KOPT-K1 (cell line): Measurements from ENCODE around the gene GPR39.
"Not testable (repeated sequence)": the region's sequence is repeated elsewhere in the genome, so short reads cannot be mapped to it uniquely, and the experiment has no call there.

ENCODE experiments used
- H3K27ac ChIP-seq: fragments of 200-600 bp; sonication (generic); 2 replicates; pipeline ENCODE4 v1.5.1; 2016; ENCODE audit warnings: antibody characterized with exemption, mild to moderate bottlenecking, low read depth, low read length; ENCODE audit not compliant: poor library complexity, severe bottlenecking
- H3K36me3 ChIP-seq: fragments of 200-600 bp; sonication (generic); 2 replicates; pipeline ENCODE4 v1.5.1; 2017; ENCODE audit warnings: antibody characterized with exemption, mild to moderate bottlenecking, low read length, moderate library complexity; ENCODE audit not compliant: insufficient read depth
- H3K9me3 ChIP-seq: fragments of 200-600 bp; sonication (generic); 2 replicates; pipeline ENCODE4 v1.5.1; 2017; ENCODE audit warnings: antibody characterized with exemption, low read length, mild to moderate bottlenecking; ENCODE audit not compliant: insufficient read depth, poor library complexity, severe bottlenecking

The GPR39 gene

DNA sequence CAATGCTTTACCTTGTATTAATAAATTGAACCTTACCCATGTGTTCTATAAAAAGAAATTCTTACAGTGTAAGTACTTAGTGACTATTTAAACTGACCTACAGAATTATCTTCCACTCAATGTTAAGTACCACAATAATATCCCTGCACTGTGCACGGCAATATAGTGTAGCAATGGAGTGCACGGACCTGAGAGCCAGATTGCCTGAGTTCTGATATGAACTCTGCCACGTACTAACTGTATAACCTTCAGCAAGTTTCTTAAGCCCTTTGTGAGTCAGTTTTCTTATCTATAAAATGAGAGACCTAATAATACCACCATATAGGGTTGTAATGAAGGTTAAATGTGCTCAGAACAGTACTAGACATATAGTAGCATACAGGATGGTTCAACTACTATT is 66.2 kb downstream of the GPR39 start:
- Histone ChIP-seq H3K36me3 (no peaks in the 10 kb centered on the region), H3K27ac (no peak overlapping the region), H3K9me3 (no peaks in the 10 kb centered on the region)

DNA sequence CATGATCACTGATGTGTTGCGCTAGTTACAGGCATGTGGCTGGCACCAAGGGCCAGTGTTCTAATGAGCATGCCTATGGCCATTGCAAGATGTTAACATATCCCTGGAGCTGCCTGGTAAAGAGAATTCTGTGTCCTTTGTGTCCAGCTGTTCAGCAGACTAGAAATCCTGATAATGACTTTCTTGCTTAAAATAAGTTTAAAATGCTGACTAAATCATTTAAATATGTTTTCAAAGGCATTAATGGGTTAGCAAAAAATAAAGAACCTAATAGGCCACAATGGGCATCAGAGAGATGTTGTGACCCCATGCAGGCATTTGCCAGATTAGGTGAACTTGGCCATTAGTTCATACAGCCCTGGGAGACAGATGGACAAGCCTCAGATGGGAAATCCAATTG is 67.5 kb downstream of the GPR39 start:
- no peaks in the 10 kb centered on the region for H3K9me3 ChIP-seq
- H3K36me3 ChIP-seq = no peaks in the 10 kb centered on the region
- no peak overlapping the region for H3K27ac ChIP-seq

DNA sequence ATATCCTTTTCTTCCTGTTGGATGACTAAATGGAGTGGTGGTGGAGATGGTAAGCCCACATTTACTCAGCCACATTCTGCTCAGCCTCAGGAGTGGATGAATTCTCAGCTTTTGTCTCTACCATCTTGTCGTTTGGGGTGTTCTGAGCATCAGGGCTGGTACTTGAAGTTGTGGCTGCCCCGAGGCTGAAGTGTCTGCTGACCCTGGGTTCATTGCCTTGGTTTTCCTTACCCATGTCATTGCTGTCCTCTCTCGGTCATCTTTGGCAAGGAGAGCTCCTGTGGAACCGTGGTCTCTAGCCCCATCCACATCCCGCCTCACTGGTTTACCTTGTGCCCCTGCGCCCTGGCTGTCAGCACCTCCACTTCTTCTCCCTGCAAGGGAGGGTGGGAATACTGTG is 71.9 kb downstream of the GPR39 start:
- Histone ChIP-seq H3K36me3 (no peaks in the 10 kb centered on the region), H3K9me3 (no peaks in the 10 kb centered on the region), H3K27ac (no peak overlapping the region)

DNA sequence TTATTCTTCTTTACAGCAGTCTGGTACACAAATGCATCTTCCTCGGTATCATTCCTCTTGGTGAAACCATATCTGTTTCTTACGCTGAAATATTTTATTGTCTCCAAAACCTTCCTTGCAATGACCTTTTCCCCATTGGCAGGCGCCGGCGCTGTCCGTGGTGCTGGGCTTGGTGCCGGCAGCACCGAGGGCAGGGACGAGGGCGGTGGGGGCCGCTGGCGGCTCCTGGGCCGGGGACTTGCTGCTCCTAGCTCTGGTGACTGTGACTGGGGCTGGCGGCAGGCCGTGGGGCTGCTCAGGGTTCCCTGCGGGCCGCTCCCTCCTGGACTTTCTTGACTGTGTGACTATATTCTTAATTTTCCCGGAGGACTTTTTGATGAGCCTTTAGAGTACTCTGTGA is 72.5 kb downstream of the GPR39 start:
- Histone ChIP-seq H3K27ac (no peak overlapping the region), H3K9me3 (no peaks in the 10 kb centered on the region), H3K36me3 (no peaks in the 10 kb centered on the region)

DNA sequence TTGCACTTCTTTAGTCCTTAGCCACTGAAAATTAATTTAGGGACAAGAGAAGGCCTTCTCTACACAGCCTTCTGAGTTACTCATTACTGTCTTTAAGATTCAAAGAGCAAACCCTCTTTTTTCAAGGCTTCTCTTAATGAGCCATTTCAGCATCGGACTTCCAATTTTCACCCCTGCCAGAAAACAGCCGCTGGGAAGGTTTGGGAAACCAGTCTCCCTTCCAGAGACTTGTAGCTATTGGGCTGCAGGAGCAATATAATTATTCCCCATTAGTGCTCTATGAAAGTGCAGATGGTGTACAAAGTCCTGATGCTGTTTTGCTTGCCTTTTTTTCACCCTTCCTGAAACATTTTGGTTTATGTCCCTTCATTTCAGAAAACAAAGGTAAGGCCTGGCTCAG is 79.3 kb downstream of the GPR39 start:
- Histone ChIP-seq H3K9me3 (no peaks in the 10 kb centered on the region), H3K27ac (no peak overlapping the region), H3K36me3 (no peaks in the 10 kb centered on the region)

DNA sequence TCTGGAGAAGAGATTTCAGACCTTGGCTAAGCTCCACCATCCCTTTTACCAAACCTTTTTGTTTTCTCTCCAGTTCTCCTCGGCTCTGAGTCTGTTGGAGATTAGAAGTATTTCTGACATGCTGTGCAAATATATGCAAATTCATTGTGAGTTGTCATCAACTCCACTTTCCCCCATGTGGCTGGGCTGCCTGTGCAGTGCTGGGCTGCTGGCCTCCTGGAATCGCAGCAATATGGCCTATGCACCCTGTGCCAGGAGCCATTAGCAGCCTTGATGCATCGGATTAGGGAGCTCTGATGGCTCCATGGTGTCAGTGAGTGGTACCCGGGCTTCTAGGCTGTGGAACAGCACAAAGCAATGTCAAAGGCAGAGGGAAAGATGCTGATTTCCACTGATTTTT is 80.0 kb downstream of the GPR39 start:
- H3K9me3 ChIP-seq = no peaks in the 10 kb centered on the region
- no peaks in the 10 kb centered on the region for H3K36me3 ChIP-seq

DNA sequence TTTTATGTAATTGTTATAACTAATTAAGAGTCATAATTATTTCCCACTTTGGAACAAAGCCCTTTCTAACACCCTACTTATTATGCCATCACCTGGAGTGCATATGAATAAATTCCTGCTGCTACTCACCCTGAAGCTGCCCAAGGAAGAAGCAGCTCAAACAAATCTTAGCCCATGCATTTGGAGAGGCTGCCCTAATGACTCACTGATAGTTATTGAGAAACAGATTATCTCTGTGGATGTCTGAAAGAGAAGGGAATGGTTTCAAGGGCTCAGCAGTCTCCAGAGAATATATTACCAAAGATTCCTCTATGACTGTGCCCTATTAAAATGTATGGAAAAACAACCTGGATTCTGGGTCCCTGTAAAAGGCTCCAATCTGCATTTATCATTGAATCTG is 81.0 kb downstream of the GPR39 start:
- H3K36me3 ChIP-seq = no peaks in the 10 kb centered on the region

More for the DNA sequence above, 80.0 kb downstream of the GPR39 start:
- no peak overlapping the region for H3K27ac ChIP-seq

DNA sequence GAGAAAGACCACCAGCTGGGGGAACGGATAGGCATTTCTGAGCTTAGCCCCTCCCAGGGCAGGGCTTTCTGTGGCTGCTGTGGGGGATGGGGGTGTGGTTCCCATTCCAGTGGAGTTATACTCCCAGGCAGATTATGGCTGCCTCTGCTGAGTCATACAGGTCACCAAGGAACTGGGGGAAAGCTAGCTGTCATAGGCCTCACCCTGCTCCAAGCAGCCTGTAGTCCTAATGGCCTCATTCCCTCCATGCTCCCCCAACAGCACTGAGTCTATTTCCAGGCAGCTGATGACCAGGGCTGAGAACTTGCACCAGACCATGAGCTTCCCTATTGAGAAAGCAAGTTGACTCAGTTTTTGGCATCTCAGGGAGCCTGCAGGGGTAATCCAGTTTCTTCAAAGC is 87.1 kb downstream of the GPR39 start:
- peaks cover 5% of the 10 kb centered on the region for H3K9me3 ChIP-seq
- H3K36me3 ChIP-seq = no peaks in the 10 kb centered on the region
- H3K27ac ChIP-seq = no peak overlapping the region

More for the DNA sequence above, 81.0 kb downstream of the GPR39 start:
- H3K9me3 ChIP-seq = no peaks in the 10 kb centered on the region
- no peak overlapping the region for H3K27ac ChIP-seq

DNA sequence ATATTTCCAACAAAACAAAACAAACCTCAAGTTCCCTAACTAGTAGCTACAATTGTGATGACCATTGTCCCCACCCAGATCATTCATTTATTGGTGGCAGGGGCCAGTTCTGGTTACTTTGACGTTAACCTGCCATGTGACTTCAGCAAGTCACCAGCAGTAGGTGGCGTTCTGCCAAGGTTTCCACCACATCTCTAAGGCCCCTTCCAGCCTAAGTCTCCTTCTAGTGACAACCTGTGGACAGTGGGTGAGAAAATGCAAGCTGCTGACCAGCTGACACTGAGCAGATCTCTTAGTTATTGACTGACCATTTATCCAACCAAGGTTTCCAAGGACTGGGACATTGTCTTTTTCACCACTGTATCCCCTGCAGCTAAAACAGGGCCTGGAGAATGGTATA is 98.4 kb downstream of the GPR39 start:
- Histone ChIP-seq H3K27ac (no peak overlapping the region), H3K9me3 (no peaks in the 10 kb centered on the region), H3K36me3 (no peaks in the 10 kb centered on the region)

DNA sequence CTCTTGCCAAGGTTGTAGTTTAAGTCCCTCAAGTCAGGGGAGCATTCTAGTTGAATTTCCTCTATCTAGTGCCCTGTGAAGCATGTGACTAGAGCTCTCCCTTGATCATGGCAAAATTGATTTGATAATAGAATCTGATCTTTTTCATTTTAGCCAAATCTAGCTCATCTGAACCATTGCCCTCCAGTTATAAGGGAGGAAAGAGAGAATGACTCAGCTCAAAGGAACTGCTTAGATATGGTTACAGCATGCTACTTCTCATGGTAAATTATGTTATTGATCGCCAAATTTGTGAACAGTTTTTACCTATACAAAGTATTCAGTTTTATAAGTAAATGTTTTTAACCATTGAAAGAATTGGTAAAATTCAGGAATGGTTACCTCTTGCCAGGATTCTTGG is 100.8 kb downstream of the GPR39 start:
- Histone ChIP-seq H3K36me3 (no peaks in the 10 kb centered on the region), H3K9me3 (no peaks in the 10 kb centered on the region), H3K27ac (no peak overlapping the region)

DNA sequence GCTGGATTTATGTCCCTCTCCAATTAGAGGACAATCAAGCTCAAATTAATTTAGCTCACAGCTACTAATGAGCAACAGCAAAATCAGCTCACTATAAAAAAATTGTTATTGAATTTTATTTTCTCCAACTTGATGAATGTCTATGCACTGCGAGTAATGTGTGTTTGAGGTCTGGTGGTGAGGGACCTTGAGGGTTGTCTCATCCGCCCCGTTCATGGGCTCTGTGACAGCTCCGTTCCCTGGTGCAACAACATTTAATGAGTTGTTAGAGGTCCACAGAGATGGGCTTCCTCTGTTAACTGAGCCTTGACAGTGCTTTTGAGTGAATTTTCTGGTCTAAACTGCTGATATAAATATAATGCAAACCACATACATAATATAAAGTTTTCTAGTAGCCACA is 101.7 kb downstream of the GPR39 start:
- Histone ChIP-seq H3K36me3 (no peaks in the 10 kb centered on the region), H3K27ac (no peak overlapping the region), H3K9me3 (no peaks in the 10 kb centered on the region)

DNA sequence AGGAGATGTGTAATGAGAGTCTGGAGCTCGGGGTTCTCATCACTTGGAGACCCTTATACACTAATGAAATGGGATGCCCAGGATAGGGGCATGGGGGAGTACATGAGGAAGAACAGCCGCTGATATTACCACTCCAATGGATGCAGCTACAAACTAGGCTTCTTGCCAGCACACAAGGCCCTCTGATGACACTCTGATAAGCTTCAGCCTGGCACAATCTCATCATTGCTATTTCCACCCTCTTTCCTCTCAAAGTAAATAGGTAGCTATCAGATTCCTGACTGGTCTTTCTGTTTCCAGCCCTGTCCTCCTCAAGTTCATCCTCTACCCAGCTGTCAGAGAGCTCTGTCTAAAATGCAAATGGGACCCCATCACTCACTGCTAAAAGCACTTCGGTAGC is 103.0 kb downstream of the GPR39 start:
- Histone ChIP-seq H3K36me3 (no peaks in the 10 kb centered on the region), H3K27ac (no peak overlapping the region), H3K9me3 (no peaks in the 10 kb centered on the region)

DNA sequence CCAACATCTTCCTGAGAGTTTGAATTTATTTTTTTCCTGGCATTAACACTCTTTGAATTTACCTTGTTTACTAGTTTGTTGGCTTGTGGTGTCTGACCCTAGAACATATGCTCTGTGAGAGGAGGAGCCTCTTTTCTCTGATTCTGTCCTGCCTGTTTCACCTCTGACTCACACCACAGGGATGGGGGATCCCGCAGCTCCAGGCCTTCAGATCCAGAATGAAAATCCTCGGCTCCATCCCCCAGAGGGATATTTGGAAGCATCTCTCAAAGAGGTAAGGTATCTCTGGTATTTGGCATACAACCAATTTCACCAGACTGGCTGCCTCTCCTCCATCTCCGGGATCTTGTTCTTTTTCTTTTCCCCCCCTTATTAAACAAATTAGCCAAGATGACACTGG is 104.7 kb downstream of the GPR39 start:
- Histone ChIP-seq H3K27ac (no peak overlapping the region), H3K36me3 (no peaks in the 10 kb centered on the region), H3K9me3 (no peaks in the 10 kb centered on the region)

DNA sequence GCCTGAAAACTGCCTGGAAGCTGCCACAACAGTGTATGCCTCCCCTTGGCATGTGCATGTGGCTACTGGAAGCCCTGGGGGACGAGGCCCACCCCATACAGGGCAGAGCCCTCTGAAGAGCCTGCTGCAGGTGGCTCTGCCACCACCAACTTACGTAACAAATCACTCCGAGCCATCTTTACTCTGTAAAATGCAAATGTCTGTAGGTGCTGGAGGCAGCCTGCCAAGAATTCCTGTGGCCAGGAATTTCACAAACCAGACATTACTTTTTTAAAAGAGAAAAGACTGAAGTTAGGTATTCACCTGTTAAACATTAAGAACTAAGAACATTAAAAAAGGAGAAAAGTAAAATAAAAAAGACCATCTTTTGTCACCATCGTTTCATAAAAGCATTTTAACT is 106.3 kb downstream of the GPR39 start:
- no peaks in the 10 kb centered on the region for H3K9me3 ChIP-seq
- no peak overlapping the region for H3K27ac ChIP-seq
- H3K36me3 ChIP-seq = no peaks in the 10 kb centered on the region

DNA sequence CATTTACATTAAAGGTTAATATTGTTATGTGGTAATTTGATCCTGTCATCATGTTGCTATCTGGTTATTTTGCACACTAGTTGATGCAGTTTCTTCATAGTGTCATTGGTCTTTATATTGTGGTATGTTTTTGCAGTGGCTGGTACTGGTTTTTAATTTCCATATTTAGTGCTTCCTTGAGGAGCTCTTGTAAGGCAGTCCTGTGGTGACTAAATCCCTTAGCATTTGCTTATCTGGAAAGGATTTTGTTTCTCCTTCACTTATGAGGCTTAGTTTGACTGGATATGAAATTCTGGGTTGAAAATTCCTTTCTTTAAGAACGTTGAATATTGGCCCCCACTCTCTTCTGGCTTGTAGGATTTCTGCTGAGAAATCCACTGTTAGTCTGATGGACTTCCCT is 120.5 kb downstream of the GPR39 start:
- not testable (repeated sequence) for H3K36me3 ChIP-seq, H3K9me3 ChIP-seq, H3K27ac ChIP-seq

DNA sequence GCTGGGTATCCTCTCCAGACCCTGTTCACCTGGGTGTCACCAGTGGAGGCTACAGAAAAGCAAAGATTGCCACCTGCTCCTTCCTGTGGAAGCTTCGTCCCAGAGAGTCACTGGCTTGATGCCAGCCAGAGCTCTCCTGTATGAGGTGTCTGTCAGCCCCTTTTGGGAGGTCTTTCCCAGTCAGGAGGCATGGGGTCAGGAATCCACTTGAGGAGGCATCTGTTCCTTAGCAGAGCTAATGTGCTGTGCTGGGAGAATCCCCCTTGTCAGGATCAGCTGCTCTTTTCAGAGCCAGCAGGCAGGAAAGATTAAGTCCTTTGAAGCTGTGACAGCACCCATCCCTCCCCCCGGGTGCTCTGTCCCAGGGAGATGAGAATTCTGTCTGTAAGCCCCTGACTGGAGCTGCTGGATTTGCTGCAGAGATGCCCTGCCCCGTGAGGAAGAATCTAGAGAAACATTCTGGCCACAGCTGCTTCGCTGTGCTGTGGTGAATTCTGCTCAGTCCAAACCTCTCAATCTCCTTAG is 121.8 kb downstream of the GPR39 start:
- Histone ChIP-seq H3K27ac (no peak overlapping the region), H3K9me3 (peaks cover 10% of the 10 kb centered on the region), H3K36me3 (no peaks in the 10 kb centered on the region)

DNA sequence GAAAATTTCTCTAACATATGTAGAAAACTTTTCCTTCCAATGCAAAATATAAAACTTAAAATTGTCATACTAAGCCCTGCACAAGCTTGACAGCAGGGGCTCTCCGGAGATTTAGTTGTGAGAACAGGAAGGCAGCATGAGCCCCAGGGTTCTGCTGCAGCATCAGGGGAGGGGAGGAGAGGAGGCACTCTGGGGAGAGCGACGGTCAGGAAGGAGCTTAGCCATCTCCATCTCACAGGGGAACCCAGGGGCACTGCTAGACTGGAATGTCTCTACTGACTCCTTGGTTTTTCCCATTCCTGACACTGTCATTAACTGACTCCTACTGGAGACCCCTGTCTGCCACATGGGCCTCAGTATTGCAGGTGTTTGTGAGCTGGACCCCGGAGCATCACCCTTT is 123.6 kb downstream of the GPR39 start:
- H3K9me3 ChIP-seq = peaks cover 24% of the 10 kb centered on the region
- H3K36me3 ChIP-seq = no peaks in the 10 kb centered on the region
- H3K27ac ChIP-seq = no peak overlapping the region
